ENCODE data around the gene VWA5B1. TPM values are rescaled to one million over a fixed set of nuclear protein-coding genes. Genes with fewer than 3 reads are reported as not detected.

The VWA5B1 gene
- total RNA-seq, 5 donors from 2014 or later (not counting 1 experiment from before 2014, with no cell fraction given) = 0.13 to 0.18 (median 0.15) TPM; not detected in 1

DNA sequence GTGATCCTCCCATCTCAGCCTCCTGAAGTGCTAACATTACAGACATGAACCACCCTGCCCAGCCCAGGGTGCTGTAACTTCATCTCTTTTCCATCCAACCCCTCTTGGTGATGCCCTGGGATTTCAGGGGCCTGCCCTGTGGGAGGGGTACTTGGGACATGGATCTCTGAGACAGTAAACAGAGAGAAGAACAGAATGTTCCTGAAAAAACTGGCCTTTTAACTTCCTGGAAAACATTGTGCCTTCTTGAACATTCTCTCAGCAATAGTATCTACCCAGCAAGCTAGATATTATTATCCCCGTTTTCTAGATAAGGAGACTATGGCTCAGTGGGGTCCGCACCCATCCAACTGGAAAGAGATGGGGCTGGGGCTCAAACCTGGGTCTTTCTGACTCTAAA lies 57.0 kb downstream of the VWA5B1 start:
- no peaks in the 10 kb centered on the region for H3K36me3 Mint-ChIP-seq
- Histone ChIP-seq H3K27ac (ENCODE audit: low read length) (no peak overlapping the region), H3K27me3 (replicated peaks in 1 of 2; ENCODE audit: control insufficient read depth in 2 of 2, extremely low read depth in 1 of 2, insufficient read depth in 2 of 2, low read length in 1 of 2) (peaks cover 0 to 51% of the 10 kb centered on the region in 2 experiments), H3K4me1 (ENCODE audit: control insufficient read depth in 1 of 2, extremely low read depth in 1 of 2, insufficient read depth in 2 of 2, low read length in 2 of 2) (peaks cover 0 to 10% of the 10 kb centered on the region in 2 experiments), H3K4me3 (ENCODE audit: control insufficient read depth in 1 of 2, extremely low read depth in 1 of 2, low read length in 1 of 2) (no peak overlapping the region), H3K9me3 (no peaks in the 10 kb centered on the region), H3K36me3 (ENCODE audit: control insufficient read depth in 2 of 2, extremely low read depth in 1 of 2, insufficient read depth in 1 of 2, low read length in 1 of 2) (no peaks in the 10 kb centered on the region)
- no CpG with 5 or more reads among the region's 2 CpGs for WGBS (ENCODE audit: insufficient coverage)
- H3K27ac Mint-ChIP-seq = no peak overlapping the region
- no peak overlapping the region for H3K4me3 Mint-ChIP-seq
- DNase-seq (no peak), ATAC-seq (replicated peaks in 1 of 4) (no peak)
- peaks cover 21 to 30% of the 10 kb centered on the region in 2 donors for H3K27me3 Mint-ChIP-seq
- POLR2A ChIA-PET = no interaction called here
- CTCF ChIA-PET = no interaction called here
- peaks cover 0 to 7% (median 7%) of the 10 kb centered on the region in 3 donors for H3K9me3 Mint-ChIP-seq
- H3K4me1 Mint-ChIP-seq = peaks cover 5 to 7% (median 7%) of the 10 kb centered on the region in 3 donors

GRCh38 chr1:20348326-20348915 lies 57.7 kb downstream of the VWA5B1 start:
- ATAC-seq (replicated peaks in 1 of 4) (no peak), DNase-seq (no peak)
- H3K9me3 ChIP-seq = no peaks in the 10 kb centered on the region
- H3K27me3 Mint-ChIP-seq = peaks cover 28 to 33% of the 10 kb centered on the region in 2 donors
- no peak overlapping the region for H3K4me3 Mint-ChIP-seq
- no peak overlapping the region for H3K27ac ChIP-seq (ENCODE audit: low read length)
- peaks cover 5 to 7% (median 7%) of the 10 kb centered on the region in 3 donors for H3K4me1 Mint-ChIP-seq
- peaks cover 0 to 5% of the 10 kb centered on the region in 2 experiments for H3K4me1 ChIP-seq (ENCODE audit: control insufficient read depth in 1 of 2, extremely low read depth in 1 of 2, insufficient read depth in 2 of 2, low read length in 2 of 2)
- peaks cover 0 to 7% (median 7%) of the 10 kb centered on the region in 3 donors for H3K9me3 Mint-ChIP-seq
- H3K4me3 ChIP-seq (ENCODE audit: control insufficient read depth in 1 of 2, extremely low read depth in 1 of 2, low read length in 1 of 2) = no peak overlapping the region
- POLR2A ChIA-PET = no interaction called here
- 85% methylated on average over 13 of the region's 13 CpGs for WGBS (ENCODE audit: insufficient coverage)
- H3K27me3 ChIP-seq (replicated peaks in 1 of 2; ENCODE audit: control insufficient read depth in 2 of 2, extremely low read depth in 1 of 2, insufficient read depth in 2 of 2, low read length in 1 of 2) = peaks cover 0 to 50% of the 10 kb centered on the region in 2 experiments
- H3K36me3 Mint-ChIP-seq = no peaks in the 10 kb centered on the region
- H3K36me3 ChIP-seq (ENCODE audit: control insufficient read depth in 2 of 2, extremely low read depth in 1 of 2, insufficient read depth in 1 of 2, low read length in 1 of 2) = no peaks in the 10 kb centered on the region
- no peak overlapping the region for H3K27ac Mint-ChIP-seq
- CTCF ChIA-PET = no interaction called here

DNA sequence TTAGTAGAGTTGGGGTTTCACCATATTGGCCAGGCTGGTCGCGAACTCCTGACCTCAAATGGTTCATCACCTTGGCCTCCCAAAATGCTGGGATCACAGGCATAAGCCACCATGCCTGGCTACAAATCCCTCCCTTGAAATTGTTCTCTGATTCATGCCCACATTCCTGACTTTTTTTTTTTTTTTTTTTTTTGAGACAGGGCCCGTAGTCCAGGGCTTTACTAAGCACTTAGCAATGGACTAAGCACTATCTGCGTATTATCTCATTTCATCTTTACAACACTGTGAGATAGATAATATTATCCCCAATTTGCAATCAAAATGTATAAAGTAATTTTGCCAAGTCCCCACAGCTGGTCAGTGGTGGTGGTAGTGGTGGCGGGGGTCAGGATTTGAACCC lies 58.9 kb downstream of the VWA5B1 start:
- H3K36me3 Mint-ChIP-seq = no peaks in the 10 kb centered on the region
- Histone ChIP-seq H3K27me3 (replicated peaks in 1 of 2; ENCODE audit: control insufficient read depth in 2 of 2, extremely low read depth in 1 of 2, insufficient read depth in 2 of 2, low read length in 1 of 2) (peaks cover 0 to 52% of the 10 kb centered on the region in 2 experiments), H3K4me1 (ENCODE audit: control insufficient read depth in 1 of 2, extremely low read depth in 1 of 2, insufficient read depth in 2 of 2, low read length in 2 of 2) (no peaks in the 10 kb centered on the region), H3K36me3 (ENCODE audit: control insufficient read depth in 2 of 2, extremely low read depth in 1 of 2, insufficient read depth in 1 of 2, low read length in 1 of 2) (no peaks in the 10 kb centered on the region), H3K27ac (ENCODE audit: low read length) (no peak overlapping the region), H3K9me3 (no peaks in the 10 kb centered on the region), H3K4me3 (ENCODE audit: control insufficient read depth in 1 of 2, extremely low read depth in 1 of 2, low read length in 1 of 2) (no peak overlapping the region)
- peaks cover 21 to 26% of the 10 kb centered on the region in 2 donors for H3K27me3 Mint-ChIP-seq
- POLR2A ChIA-PET = no interaction called here
- H3K4me1 Mint-ChIP-seq = no peaks in the 10 kb centered on the region
- peaks cover 0 to 7% (median 7%) of the 10 kb centered on the region in 3 donors for H3K9me3 Mint-ChIP-seq
- CTCF ChIA-PET = no interaction called here
- no peak overlapping the region for H3K27ac Mint-ChIP-seq
- ATAC-seq (replicated peaks in 1 of 4) = no peak
- WGBS (ENCODE audit: insufficient coverage) = 94% methylated on average over 3 of the region's 5 CpGs
- DNase-seq = no peak
- no peak overlapping the region for H3K4me3 Mint-ChIP-seq

DNA sequence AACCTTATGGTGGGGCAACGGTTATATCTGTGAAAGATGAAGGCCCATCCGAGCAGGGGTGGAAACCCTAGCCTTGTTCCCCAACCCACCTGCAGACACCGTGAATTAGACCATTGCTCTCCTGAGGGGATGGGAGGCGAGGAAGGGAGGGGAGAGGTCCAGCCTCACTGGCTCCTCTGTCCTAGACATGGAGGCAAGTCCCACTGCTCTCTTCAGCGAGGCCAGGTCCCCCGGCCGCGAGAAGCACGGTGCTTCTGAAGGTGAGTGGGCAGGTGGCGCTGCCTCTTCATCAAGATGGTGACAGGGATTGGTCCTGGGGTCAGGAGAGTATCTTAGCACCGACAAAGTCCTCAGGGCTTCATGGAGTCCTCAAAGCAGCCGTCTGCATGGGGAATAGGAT lies 59.3 kb downstream of the VWA5B1 start:
- ATAC-seq (replicated peaks in 1 of 4) = no peak
- H3K27me3 Mint-ChIP-seq = peaks cover 21 to 23% of the 10 kb centered on the region in 2 donors
- no peaks in the 10 kb centered on the region for H3K4me1 Mint-ChIP-seq

GRCh38 chr1:20350421-20350820 lies 59.7 kb downstream of the VWA5B1 start:
- Mint-ChIP-seq H3K27me3 (peaks cover 21 to 23% of the 10 kb centered on the region in 2 donors), H3K9me3 (peaks cover 0 to 7% (median 7%) of the 10 kb centered on the region in 3 donors), H3K4me1 (no peaks in the 10 kb centered on the region), H3K4me3 (no peak overlapping the region), H3K36me3 (no peaks in the 10 kb centered on the region), H3K27ac (no peak overlapping the region)
- no peak for DNase-seq
- Histone ChIP-seq H3K27ac (ENCODE audit: low read length) (no peak overlapping the region), H3K27me3 (replicated peaks in 1 of 2; ENCODE audit: control insufficient read depth in 2 of 2, extremely low read depth in 1 of 2, insufficient read depth in 2 of 2, low read length in 1 of 2) (peaks cover 0 to 45% of the 10 kb centered on the region in 2 experiments), H3K4me1 (ENCODE audit: control insufficient read depth in 1 of 2, extremely low read depth in 1 of 2, insufficient read depth in 2 of 2, low read length in 2 of 2) (no peaks in the 10 kb centered on the region), H3K4me3 (ENCODE audit: control insufficient read depth in 1 of 2, extremely low read depth in 1 of 2, low read length in 1 of 2) (no peak overlapping the region), H3K36me3 (ENCODE audit: control insufficient read depth in 2 of 2, extremely low read depth in 1 of 2, insufficient read depth in 1 of 2, low read length in 1 of 2) (no peaks in the 10 kb centered on the region), H3K9me3 (no peaks in the 10 kb centered on the region)
- ChIA-PET CTCF (no interaction called here), POLR2A (no interaction called here)
- no peak for ATAC-seq (replicated peaks in 1 of 4)
- 73% methylated on average over 3 of the region's 7 CpGs for WGBS (ENCODE audit: insufficient coverage)

More for the DNA sequence above, 59.3 kb downstream of the VWA5B1 start:
- Mint-ChIP-seq H3K36me3 (no peaks in the 10 kb centered on the region), H3K9me3 (peaks cover 0 to 7% (median 7%) of the 10 kb centered on the region in 3 donors), H3K4me3 (no peak overlapping the region), H3K27ac (no peak overlapping the region)
- POLR2A ChIA-PET = no interaction called here
- no peaks in the 10 kb centered on the region for H3K4me1 ChIP-seq (ENCODE audit: control insufficient read depth in 1 of 2, extremely low read depth in 1 of 2, insufficient read depth in 2 of 2, low read length in 2 of 2)
- no peaks in the 10 kb centered on the region for H3K36me3 ChIP-seq (ENCODE audit: control insufficient read depth in 2 of 2, extremely low read depth in 1 of 2, insufficient read depth in 1 of 2, low read length in 1 of 2)
- no peaks in the 10 kb centered on the region for H3K9me3 ChIP-seq
- WGBS (ENCODE audit: insufficient coverage) = 72% methylated on average over 4 of the region's 12 CpGs
- H3K4me3 ChIP-seq (ENCODE audit: control insufficient read depth in 1 of 2, extremely low read depth in 1 of 2, low read length in 1 of 2) = no peak overlapping the region
- DNase-seq = no peak
- CTCF ChIA-PET = no interaction called here
- H3K27ac ChIP-seq (ENCODE audit: low read length) = no peak overlapping the region
- peaks cover 0 to 48% of the 10 kb centered on the region in 2 experiments for H3K27me3 ChIP-seq (replicated peaks in 1 of 2; ENCODE audit: control insufficient read depth in 2 of 2, extremely low read depth in 1 of 2, insufficient read depth in 2 of 2, low read length in 1 of 2)

DNA sequence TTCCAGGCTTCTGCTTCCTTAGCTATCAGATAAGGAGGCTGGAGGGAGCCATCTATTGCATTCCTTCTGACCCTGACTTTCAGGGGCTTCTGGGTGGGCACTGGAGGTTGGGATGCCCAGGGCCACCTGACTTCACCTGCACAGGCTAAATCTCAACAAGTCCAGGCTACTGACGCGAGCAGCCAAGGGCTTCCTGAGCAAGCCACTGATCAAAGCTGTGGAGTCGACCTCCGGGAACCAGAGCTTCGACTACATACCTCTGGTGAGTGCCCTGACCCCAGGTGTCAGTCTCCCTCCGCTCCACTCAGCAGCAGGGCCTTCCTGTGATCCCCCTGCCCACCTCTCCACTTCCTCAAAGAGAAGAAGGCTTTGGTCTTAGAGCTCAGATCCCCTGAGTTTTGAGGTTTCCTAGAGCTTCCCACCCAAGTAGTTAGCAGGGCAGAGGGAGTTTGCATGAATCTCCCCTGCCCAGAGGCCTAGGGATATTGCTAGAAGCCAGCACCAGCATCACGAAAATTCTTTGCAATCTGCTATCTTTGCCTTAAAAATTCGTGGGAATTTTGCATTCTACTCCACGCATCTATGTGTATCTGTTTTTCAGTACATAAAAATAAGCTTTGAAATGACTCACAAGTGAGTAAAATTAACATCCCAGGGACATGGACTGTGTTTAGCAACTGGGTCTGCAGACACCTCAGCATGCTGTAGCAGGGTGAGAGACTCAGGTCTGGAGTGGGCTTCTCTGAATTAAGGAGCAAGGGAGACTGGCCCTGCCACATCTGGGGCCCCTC lies 61.4 kb downstream of the VWA5B1 start:
- no peaks in the 10 kb centered on the region for H3K36me3 ChIP-seq (ENCODE audit: control insufficient read depth in 2 of 2, extremely low read depth in 1 of 2, insufficient read depth in 1 of 2, low read length in 1 of 2)
- Mint-ChIP-seq H3K27ac (no peak overlapping the region), H3K4me1 (no peaks in the 10 kb centered on the region), H3K36me3 (no peaks in the 10 kb centered on the region), H3K27me3 (peaks cover 12 to 19% of the 10 kb centered on the region in 2 donors), H3K9me3 (no peaks in the 10 kb centered on the region), H3K4me3 (no peak overlapping the region)
- ChIA-PET CTCF (no interaction called here), POLR2A (no interaction called here)
- 57% methylated on average over 6 of the region's 9 CpGs for WGBS (ENCODE audit: insufficient coverage)
- H3K27me3 ChIP-seq (replicated peaks in 1 of 2; ENCODE audit: control insufficient read depth in 2 of 2, extremely low read depth in 1 of 2, insufficient read depth in 2 of 2, low read length in 1 of 2) = peaks cover 0 to 50% of the 10 kb centered on the region in 2 experiments
- no peak overlapping the region for H3K4me3 ChIP-seq (ENCODE audit: control insufficient read depth in 1 of 2, extremely low read depth in 1 of 2, low read length in 1 of 2)
- no peaks in the 10 kb centered on the region for H3K9me3 ChIP-seq
- no peak overlapping the region for H3K27ac ChIP-seq (ENCODE audit: low read length)
- no peaks in the 10 kb centered on the region for H3K4me1 ChIP-seq (ENCODE audit: control insufficient read depth in 1 of 2, extremely low read depth in 1 of 2, insufficient read depth in 2 of 2, low read length in 2 of 2)
- DNase-seq (no peak), ATAC-seq (replicated peaks in 1 of 4) (no peak)
